CD1c-positive myeloid dendritic cell (primary cell): Measurements from ENCODE around the gene XRN1.
"Not testable (repeated sequence)": the region's sequence is repeated elsewhere in the genome, so short reads cannot be mapped to it uniquely, and the experiment has no call there.

Experiments used
- DNase-seq: peaks from one replicate; pipeline ENCODE4 v3.0.0-alpha.2; 2016; ENCODE audit errors: extremely low spot score

The XRN1 gene

GRCh38 chr3:142438096-142438495 is 9.7 kb downstream of the XRN1 start:
- DNase-seq = not testable (repeated sequence)

GRCh38 chr3:142436951-142437585 is 10.8 kb downstream of the XRN1 start:
- DNase-seq = no peak

- DNase-seq = no peak
These were observed 13.3 kb downstream of the XRN1 start for GRCh38 chr3:142434503-142434902.

GRCh38 chr3:142433110-142433509 is 14.7 kb downstream of the XRN1 start:
- no peak for DNase-seq

- DNase-seq = no peak
These were observed 18.3 kb downstream of the XRN1 start for GRCh38 chr3:142429582-142429981.

- no peak for DNase-seq
These were observed 23.1 kb downstream of the XRN1 start for GRCh38 chr3:142424754-142425153.

GRCh38 chr3:142418926-142419592 is 28.8 kb downstream of the XRN1 start:
- no peak for DNase-seq

GRCh38 chr3:142417302-142417701 is 30.5 kb downstream of the XRN1 start:
- DNase-seq = no peak

GRCh38 chr3:142400537-142400936 is 47.3 kb downstream of the XRN1 start:
- not testable (repeated sequence) for DNase-seq

GRCh38 chr3:142394921-142395622 is 52.8 kb downstream of the XRN1 start:
- DNase-seq = no peak

- DNase-seq = no peak
These were observed 62.8 kb downstream of the XRN1 start for GRCh38 chr3:142385078-142385477.

- DNase-seq = no peak
These were observed 73.2 kb downstream of the XRN1 start for GRCh38 chr3:142374687-142375086.

- DNase-seq = not testable (repeated sequence)
These were observed 78.3 kb downstream of the XRN1 start for GRCh38 chr3:142369576-142369975.

- DNase-seq = no peak
These were observed 81.4 kb downstream of the XRN1 start for GRCh38 chr3:142366434-142366833.

- DNase-seq = no peak
These were observed 83.8 kb downstream of the XRN1 start for GRCh38 chr3:142363936-142364467.

GRCh38 chr3:142363433-142363832 is 84.4 kb downstream of the XRN1 start:
- not testable (repeated sequence) for DNase-seq

- no peak for DNase-seq
These were observed 88.5 kb downstream of the XRN1 start for GRCh38 chr3:142359367-142359766.

- no peak for DNase-seq
These were observed 91.0 kb downstream of the XRN1 start for GRCh38 chr3:142356818-142357217.

- DNase-seq = no peak
These were observed 92.1 kb downstream of the XRN1 start for GRCh38 chr3:142355692-142356091.

GRCh38 chr3:142354076-142354475 is 93.8 kb downstream of the XRN1 start:
- no peak for DNase-seq

GRCh38 chr3:142353571-142353970 is 94.3 kb downstream of the XRN1 start:
- DNase-seq = no peak

- not testable (repeated sequence) for DNase-seq
These were observed 95.1 kb downstream of the XRN1 start for GRCh38 chr3:142352698-142353097.

- DNase-seq = no peak
These were observed 99.4 kb downstream of the XRN1 start for GRCh38 chr3:142348460-142348859.
